Sigmoid colon (tissue), 4 donors: ENCODE data around the gene SUSD3.

Experiments used
- CTCF ChIP-seq, 4 experiments: fragments of 450-650 bp in 3 of 4; fragments of 200-600 bp in 1 of 4; IDR thresholded peaks; one replicate each; pipeline ENCODE4 v1.5.1; 2016 to 2019; ENCODE audit warnings: antibody characterized with exemption in 4 of 4, mild to moderate bottlenecking in 3 of 4, moderate library complexity in 2 of 4
- POLR2A ChIP-seq, 2 donors: fragments of 450-650 bp; IDR thresholded peaks; one replicate each; pipeline ENCODE4 v1.6.1; 2016; ENCODE audit warnings: antibody characterized with exemption in 2 of 2, mild to moderate bottlenecking in 2 of 2, moderate library complexity in 2 of 2
- POLR2AphosphoS5 ChIP-seq, 4 donors: sonication (generic); formaldehyde crosslinking; IDR thresholded peaks; one replicate each; pipeline ENCODE4 v1.6.1; 2017; ENCODE audit warnings: antibody characterized with exemption in 4 of 4

- TF ChIP-seq CTCF (IDR thresholded peaks at IDR 0.05) = no peak
- no peak for TF ChIP-seq POLR2AphosphoS5 (IDR thresholded peaks at IDR 0.05)
- TF ChIP-seq POLR2A (IDR thresholded peaks at IDR 0.05) = no peak
These were observed 51.9 kb downstream of the SUSD3 start for GRCh38 chr9:93110311-93110855.
